Parathyroid adenoma (tissue), 2 donors: ENCODE measurements around the gene MVB12B.

Source experiments
- H2AFZ ChIP-seq: fragments of 300-600 bp; sonication (generic); one replicate; pipeline ENCODE4 v1.7.0; 2017; ENCODE audit warnings: antibody characterized with exemption, mild to moderate bottlenecking
- H3K27ac ChIP-seq: fragments of 300-600 bp; sonication (generic); one replicate; pipeline ENCODE4 v1.7.0; 2017
- H3K27me3 ChIP-seq: fragments of 300-600 bp; sonication (generic); one replicate; pipeline ENCODE4 v1.7.0; 2017; ENCODE audit warnings: low read length; ENCODE audit not compliant: control insufficient read depth, insufficient read depth
- H3K36me3 ChIP-seq: fragments of 300-600 bp; sonication (generic); one replicate; pipeline ENCODE4 v1.7.0; 2017; ENCODE audit warnings: low read length; ENCODE audit not compliant: control insufficient read depth, insufficient read depth
- H3K4me1 ChIP-seq: fragments of 300-600 bp; sonication (generic); one replicate; pipeline ENCODE4 v1.7.0; 2017; ENCODE audit warnings: control low read depth
- H3K4me2 ChIP-seq: fragments of 300-600 bp; sonication (generic); one replicate; pipeline ENCODE4 v1.7.0; 2017; ENCODE audit warnings: low read length
- H3K4me3 ChIP-seq: fragments of 300-600 bp; sonication (generic); one replicate; pipeline ENCODE4 v1.7.0; 2017; ENCODE audit warnings: low read depth, low read length
- H3K79me2 ChIP-seq: fragments of 300-600 bp; sonication (generic); one replicate; pipeline ENCODE4 v1.7.0; 2017; ENCODE audit warnings: control low read depth
- H3K9ac ChIP-seq: fragments of 300-600 bp; sonication (generic); one replicate; pipeline ENCODE4 v1.7.0; 2017; ENCODE audit warnings: mild to moderate bottlenecking
- H3K9me3 ChIP-seq: fragments of 300-600 bp; sonication (generic); one replicate; pipeline ENCODE4 v1.7.0; 2017; ENCODE audit warnings: low read length; ENCODE audit not compliant: control insufficient read depth
- TF ChIP-seq, protein P1 (sequence below): fragments of 300-600 bp; sonication (generic); IDR thresholded peaks from one replicate; pipeline ENCODE4 v1.7.0; 2017; ENCODE audit warnings: antibody characterized with exemption, mild to moderate bottlenecking
- donor health status: primary hyperparathyroidism.

MVB12B gene

DNA sequence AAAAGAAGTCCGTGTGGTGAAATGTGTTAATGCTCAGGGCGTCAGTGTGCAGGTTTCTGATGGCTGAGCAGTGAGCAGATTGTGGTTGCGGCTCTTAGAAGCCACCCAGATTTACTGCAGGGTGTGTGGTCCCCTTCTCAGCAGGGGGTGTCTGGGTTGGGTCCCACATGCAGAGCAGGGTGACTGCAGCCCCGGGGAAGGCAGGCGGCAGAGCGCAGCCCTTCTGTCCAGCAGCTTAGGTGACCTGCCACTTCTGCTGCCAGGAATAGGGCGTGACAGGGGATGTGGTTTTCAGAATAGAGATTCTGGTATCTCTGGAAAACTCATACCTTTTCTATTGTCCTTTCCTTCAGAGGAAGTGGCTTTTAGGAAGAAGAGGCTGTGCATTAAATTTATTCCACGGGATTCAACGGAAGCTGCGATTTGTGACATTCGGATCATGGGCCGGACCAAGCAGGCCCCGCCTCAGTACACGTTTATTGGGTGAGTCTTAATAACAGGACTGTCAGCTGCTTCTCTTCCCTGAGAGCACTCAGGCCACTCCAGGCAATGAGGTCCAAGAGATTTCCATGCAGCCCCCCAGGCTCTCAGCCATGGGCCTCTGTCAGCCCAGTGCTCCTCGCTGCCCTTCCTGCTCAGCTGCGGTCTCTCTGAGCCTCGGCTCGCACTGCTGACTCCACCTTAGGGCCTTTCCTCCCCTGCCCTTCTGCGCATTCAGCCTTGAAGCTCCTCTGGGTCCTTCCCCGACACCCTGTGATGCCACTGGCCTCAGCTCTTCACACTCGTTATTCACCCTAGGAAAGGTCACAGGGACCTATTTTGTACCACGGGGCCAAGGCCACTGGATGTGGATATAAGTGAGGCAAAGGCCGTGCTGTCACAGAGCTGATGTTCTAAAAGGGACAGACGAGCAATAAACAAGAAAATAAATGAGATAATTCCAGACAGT, 65.4 kb downstream of the MVB12B start:
- Histone ChIP-seq H2AFZ (no peak overlapping the region), H3K9me3 (no peaks in the 10 kb centered on the region), H3K79me2 (no peaks in the 10 kb centered on the region), H3K4me2 (no peak overlapping the region), H3K4me1 (no peaks in the 10 kb centered on the region), H3K9ac (no peak overlapping the region), H3K27ac (no peak overlapping the region), H3K27me3 (no peaks in the 10 kb centered on the region), H3K4me3 (no peak overlapping the region), H3K36me3 (no peaks in the 10 kb centered on the region)
- TF ChIP-seq, protein P1, sequence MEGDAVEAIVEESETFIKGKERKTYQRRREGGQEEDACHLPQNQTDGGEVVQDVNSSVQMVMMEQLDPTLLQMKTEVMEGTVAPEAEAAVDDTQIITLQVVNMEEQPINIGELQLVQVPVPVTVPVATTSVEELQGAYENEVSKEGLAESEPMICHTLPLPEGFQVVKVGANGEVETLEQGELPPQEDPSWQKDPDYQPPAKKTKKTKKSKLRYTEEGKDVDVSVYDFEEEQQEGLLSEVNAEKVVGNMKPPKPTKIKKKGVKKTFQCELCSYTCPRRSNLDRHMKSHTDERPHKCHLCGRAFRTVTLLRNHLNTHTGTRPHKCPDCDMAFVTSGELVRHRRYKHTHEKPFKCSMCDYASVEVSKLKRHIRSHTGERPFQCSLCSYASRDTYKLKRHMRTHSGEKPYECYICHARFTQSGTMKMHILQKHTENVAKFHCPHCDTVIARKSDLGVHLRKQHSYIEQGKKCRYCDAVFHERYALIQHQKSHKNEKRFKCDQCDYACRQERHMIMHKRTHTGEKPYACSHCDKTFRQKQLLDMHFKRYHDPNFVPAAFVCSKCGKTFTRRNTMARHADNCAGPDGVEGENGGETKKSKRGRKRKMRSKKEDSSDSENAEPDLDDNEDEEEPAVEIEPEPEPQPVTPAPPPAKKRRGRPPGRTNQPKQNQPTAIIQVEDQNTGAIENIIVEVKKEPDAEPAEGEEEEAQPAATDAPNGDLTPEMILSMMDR: no peak

DNA sequence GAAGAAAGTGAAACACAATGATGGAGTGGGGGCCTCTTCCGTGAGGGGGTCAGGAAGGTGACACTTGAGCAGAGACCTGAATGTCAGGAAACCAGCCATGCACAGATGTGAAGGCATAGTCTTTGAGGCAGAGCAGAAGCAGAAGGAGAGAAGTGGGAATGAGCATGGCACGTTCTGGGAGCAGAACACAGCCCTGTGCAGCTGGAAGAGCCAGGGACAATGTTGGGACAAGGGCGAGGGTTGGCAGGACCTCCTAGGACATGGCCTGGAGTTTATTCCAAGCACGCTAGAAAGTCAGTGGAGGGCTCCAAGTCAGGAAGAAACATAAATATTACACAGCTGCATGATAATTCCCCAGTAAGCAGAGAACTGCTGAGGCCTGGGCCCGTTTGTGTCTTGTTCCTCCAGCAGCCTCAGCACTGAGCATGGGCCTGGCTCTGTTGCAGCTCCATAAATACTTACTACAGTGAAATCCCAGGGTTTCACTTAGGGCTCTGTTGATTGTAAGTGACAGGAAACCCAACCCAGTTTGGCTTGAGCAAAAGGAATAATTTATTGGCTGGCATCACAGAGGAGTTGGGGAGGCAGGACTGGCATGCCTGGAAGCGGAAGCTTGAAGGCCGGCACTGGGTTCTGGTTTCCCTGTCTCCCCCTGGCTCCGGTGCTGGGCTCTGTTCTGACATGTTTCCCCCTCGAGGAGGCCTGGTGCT, 66.2 kb downstream of the MVB12B start:
- Histone ChIP-seq H3K9me3 (no peaks in the 10 kb centered on the region), H3K9ac (no peak overlapping the region), H3K27me3 (no peaks in the 10 kb centered on the region), H3K36me3 (no peaks in the 10 kb centered on the region), H3K4me2 (no peak overlapping the region), H2AFZ (no peak overlapping the region), H3K27ac (no peak overlapping the region), H3K79me2 (no peaks in the 10 kb centered on the region), H3K4me3 (no peak overlapping the region), H3K4me1 (no peaks in the 10 kb centered on the region)
- TF ChIP-seq, protein P1: no peak

DNA sequence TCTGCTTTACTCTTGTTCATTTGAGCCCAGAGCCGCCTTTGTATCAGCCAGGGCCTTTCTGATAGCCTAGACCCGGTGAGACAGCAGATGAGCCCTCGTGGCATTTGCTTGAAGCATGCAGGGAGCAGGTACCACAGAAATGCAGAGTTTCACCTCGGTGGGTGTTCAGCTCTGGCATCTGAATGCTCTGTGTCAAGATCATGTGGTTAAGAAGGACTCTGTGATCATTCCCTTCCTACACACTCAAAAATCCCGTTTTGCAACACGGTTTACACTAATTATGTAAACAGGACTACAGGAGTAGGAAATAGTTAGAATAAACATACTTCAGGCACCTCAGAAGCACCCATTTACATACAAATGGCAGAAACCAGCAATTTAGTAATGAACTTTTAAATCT, 67.2 kb downstream of the MVB12B start:
- Histone ChIP-seq H3K9ac (no peak overlapping the region), H3K27ac (no peak overlapping the region), H3K4me2 (no peak overlapping the region), H2AFZ (no peak overlapping the region), H3K4me1 (no peaks in the 10 kb centered on the region), H3K9me3 (no peaks in the 10 kb centered on the region), H3K27me3 (no peaks in the 10 kb centered on the region), H3K36me3 (no peaks in the 10 kb centered on the region), H3K4me3 (no peak overlapping the region), H3K79me2 (no peaks in the 10 kb centered on the region)
- TF ChIP-seq, protein P1: no peak

DNA sequence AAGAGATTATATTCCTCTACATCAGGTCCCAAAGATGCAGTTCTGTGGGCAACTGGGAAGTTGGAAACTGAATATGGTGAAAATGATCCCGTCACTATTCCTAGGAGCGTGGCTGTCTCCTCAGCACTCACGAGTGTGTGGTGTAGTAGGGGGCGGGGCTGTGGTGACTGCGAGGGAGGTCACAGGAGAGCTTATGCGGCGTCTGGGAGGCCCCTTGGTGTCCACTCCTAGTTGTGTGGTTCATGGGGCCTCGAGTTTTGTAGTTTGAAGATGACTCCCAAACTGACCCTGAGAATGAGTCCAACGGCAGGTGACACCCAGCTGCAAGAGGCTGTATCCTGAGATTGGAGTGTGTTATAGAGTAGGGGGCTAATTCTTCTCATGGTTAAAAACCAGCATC, 68.2 kb downstream of the MVB12B start:
- H3K79me2 ChIP-seq: no peaks in the 10 kb centered on the region
- no peak overlapping the region for H2AFZ ChIP-seq
- H3K9ac ChIP-seq: no peak overlapping the region
- TF ChIP-seq, protein P1: no peak
- H3K36me3 ChIP-seq: no peaks in the 10 kb centered on the region
- H3K9me3 ChIP-seq: no peaks in the 10 kb centered on the region
- no peaks in the 10 kb centered on the region for H3K4me1 ChIP-seq
- no peaks in the 10 kb centered on the region for H3K27me3 ChIP-seq
- H3K4me2 ChIP-seq: no peak overlapping the region
- H3K27ac ChIP-seq: no peak overlapping the region
- no peak overlapping the region for H3K4me3 ChIP-seq
